Esophagus muscularis mucosa (tissue), 3 donors: ENCODE results near the gene ELFN2.

Experiments used
- POLR2A ChIP-seq: fragments of 450-650 bp; IDR thresholded peaks from one replicate; pipeline ENCODE4 v1.6.1; 2017; ENCODE audit warnings: antibody characterized with exemption, moderate library complexity, mild to moderate bottlenecking, low read depth
- POLR2AphosphoS5 ChIP-seq, 2 donors: sonication (generic); formaldehyde crosslinking; IDR thresholded peaks; one replicate each; pipeline ENCODE4 v1.6.1; 2017; ENCODE audit warnings: antibody characterized with exemption in 2 of 2
- TF ChIP-seq, protein P1 (sequence below), 3 experiments: fragments of 200-600 bp in 2 of 3; fragments of 450-650 bp in 1 of 3; sonication (generic) in 2 of 3; IDR thresholded peaks; one replicate each; pipeline ENCODE4 v1.5.1; 2017 to 2019; ENCODE audit warnings: antibody characterized with exemption in 3 of 3, mild to moderate bottlenecking in 2 of 3, moderate library complexity in 1 of 3

DNA sequence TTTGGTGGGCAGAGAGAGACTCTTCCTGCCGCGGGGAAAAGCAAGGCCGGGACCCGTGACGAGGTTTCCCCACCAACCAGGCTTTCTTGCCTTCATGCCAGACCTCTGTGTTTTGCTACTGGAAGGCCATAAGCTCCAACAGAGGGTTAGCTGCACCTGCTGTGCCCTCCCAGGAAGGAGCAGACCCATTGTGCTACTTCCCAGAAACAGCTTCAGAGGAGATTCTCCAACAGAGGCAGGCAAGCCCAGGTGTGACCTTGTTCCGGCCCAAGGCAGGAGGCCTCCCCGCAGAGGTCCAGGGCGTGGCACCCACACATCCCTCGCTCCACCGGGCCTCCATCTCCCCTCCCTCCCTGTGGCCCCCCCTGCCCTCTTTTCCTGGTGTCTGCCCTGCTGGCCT is 57.8 kb downstream of the ELFN2 start:
- TF ChIP-seq, protein P1, sequence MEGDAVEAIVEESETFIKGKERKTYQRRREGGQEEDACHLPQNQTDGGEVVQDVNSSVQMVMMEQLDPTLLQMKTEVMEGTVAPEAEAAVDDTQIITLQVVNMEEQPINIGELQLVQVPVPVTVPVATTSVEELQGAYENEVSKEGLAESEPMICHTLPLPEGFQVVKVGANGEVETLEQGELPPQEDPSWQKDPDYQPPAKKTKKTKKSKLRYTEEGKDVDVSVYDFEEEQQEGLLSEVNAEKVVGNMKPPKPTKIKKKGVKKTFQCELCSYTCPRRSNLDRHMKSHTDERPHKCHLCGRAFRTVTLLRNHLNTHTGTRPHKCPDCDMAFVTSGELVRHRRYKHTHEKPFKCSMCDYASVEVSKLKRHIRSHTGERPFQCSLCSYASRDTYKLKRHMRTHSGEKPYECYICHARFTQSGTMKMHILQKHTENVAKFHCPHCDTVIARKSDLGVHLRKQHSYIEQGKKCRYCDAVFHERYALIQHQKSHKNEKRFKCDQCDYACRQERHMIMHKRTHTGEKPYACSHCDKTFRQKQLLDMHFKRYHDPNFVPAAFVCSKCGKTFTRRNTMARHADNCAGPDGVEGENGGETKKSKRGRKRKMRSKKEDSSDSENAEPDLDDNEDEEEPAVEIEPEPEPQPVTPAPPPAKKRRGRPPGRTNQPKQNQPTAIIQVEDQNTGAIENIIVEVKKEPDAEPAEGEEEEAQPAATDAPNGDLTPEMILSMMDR (IDR thresholded peaks at IDR 0.05), result no peak
- TF ChIP-seq POLR2A (no peak), POLR2AphosphoS5 (IDR thresholded peaks at IDR 0.05) (no peak)
